Prostate gland (tissue), 2 donors: ENCODE measurements around the gene GPR55.

Experiments
- POLR2AphosphoS5 ChIP-seq: sonication (generic); formaldehyde crosslinking; IDR thresholded peaks from one replicate; pipeline ENCODE4 v1.6.1; 2017; ENCODE audit warnings: antibody characterized with exemption
- TF ChIP-seq, protein P1 (sequence below), 4 experiments: fragments of 200-600 bp in 2 of 4; fragments of 450-650 bp in 2 of 4; sonication (generic) in 2 of 4; IDR thresholded peaks; 1 replicate in 3 of 4; 2 replicates in 1 of 4; pipeline ENCODE4 v1.5.1; 2016 to 2019; ENCODE audit warnings: antibody characterized with exemption in 4 of 4, mild to moderate bottlenecking in 2 of 4, moderate library complexity in 2 of 4

GRCh38 chr2:230885463-230886130, 39.4 kb downstream of the GPR55 start:
- TF ChIP-seq, protein P1, sequence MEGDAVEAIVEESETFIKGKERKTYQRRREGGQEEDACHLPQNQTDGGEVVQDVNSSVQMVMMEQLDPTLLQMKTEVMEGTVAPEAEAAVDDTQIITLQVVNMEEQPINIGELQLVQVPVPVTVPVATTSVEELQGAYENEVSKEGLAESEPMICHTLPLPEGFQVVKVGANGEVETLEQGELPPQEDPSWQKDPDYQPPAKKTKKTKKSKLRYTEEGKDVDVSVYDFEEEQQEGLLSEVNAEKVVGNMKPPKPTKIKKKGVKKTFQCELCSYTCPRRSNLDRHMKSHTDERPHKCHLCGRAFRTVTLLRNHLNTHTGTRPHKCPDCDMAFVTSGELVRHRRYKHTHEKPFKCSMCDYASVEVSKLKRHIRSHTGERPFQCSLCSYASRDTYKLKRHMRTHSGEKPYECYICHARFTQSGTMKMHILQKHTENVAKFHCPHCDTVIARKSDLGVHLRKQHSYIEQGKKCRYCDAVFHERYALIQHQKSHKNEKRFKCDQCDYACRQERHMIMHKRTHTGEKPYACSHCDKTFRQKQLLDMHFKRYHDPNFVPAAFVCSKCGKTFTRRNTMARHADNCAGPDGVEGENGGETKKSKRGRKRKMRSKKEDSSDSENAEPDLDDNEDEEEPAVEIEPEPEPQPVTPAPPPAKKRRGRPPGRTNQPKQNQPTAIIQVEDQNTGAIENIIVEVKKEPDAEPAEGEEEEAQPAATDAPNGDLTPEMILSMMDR (IDR thresholded peaks at IDR 0.05), result no peak
- TF ChIP-seq POLR2AphosphoS5, result no peak
